ENCODE measurements around the gene TTLL3. TPM values are rescaled to one million over a fixed set of nuclear protein-coding genes. Genes with fewer than 3 reads are reported as not detected.

Gene TTLL3
- total RNA-seq, 2 donors from 2014 or later = 12.2 to 13.1 TPM

DNA sequence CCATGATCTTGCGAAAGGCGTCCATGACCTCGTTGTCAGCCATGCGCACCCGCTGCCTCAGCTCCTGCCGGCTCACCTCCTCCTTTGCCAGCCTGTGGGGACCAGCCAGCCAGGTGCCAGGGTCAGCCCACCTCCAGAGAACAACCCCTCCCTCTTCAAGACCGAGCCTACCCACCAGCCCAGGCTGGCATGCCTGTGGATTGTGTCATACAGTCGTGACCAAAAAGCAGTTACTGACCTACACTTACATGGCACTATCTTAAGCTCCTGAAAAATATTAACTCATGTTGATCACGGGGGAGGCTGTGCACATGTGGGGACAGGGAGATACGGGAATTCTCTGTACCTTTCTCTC, 29.6 kb upstream of the TTLL3 start:
- H3K4me1 ChIP-seq = no peaks in the 10 kb centered on the region
- no peak overlapping the region for H3K4me3 ChIP-seq
- no peak overlapping the region for H3K27ac ChIP-seq
- H3K9me3 ChIP-seq = no peaks in the 10 kb centered on the region
- no peak for DNase-seq (ENCODE audit: low spot score)
- peaks cover 43% of the 10 kb centered on the region for H3K36me3 ChIP-seq
- TF ChIP-seq, protein P1, sequence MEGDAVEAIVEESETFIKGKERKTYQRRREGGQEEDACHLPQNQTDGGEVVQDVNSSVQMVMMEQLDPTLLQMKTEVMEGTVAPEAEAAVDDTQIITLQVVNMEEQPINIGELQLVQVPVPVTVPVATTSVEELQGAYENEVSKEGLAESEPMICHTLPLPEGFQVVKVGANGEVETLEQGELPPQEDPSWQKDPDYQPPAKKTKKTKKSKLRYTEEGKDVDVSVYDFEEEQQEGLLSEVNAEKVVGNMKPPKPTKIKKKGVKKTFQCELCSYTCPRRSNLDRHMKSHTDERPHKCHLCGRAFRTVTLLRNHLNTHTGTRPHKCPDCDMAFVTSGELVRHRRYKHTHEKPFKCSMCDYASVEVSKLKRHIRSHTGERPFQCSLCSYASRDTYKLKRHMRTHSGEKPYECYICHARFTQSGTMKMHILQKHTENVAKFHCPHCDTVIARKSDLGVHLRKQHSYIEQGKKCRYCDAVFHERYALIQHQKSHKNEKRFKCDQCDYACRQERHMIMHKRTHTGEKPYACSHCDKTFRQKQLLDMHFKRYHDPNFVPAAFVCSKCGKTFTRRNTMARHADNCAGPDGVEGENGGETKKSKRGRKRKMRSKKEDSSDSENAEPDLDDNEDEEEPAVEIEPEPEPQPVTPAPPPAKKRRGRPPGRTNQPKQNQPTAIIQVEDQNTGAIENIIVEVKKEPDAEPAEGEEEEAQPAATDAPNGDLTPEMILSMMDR (IDR thresholded peaks at IDR 0.05) = no peak
- H3K27me3 ChIP-seq = no peaks in the 10 kb centered on the region

DNA sequence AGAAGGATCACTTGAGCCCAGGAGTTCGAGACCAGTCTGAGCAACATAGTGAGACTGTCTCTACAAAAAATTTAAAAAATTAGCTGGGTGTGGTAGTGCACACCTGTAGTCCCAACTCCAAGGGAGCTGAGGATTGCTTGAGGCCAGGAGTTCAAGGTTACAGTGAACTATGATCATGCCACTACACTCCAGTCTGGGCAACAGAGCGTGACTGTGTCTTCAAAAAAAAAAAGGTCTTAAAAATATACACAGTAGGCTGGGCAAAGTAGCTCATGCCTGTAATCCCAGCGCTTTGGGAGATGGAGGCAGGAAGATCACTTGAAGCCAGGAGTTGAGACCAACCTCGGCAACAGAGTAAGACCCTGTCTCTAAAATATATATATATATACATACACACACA, 29.2 kb upstream of the TTLL3 start:
- H3K4me1 ChIP-seq = no peaks in the 10 kb centered on the region
- H3K9me3 ChIP-seq = no peaks in the 10 kb centered on the region
- no peak overlapping the region for H3K4me3 ChIP-seq
- H3K27me3 ChIP-seq = no peaks in the 10 kb centered on the region
- H3K36me3 ChIP-seq = peaks cover 48% of the 10 kb centered on the region
- no peak overlapping the region for H3K27ac ChIP-seq
- TF ChIP-seq, protein P1 (IDR thresholded peaks at IDR 0.05) = no peak
- DNase-seq (ENCODE audit: low spot score) = no peak

DNA sequence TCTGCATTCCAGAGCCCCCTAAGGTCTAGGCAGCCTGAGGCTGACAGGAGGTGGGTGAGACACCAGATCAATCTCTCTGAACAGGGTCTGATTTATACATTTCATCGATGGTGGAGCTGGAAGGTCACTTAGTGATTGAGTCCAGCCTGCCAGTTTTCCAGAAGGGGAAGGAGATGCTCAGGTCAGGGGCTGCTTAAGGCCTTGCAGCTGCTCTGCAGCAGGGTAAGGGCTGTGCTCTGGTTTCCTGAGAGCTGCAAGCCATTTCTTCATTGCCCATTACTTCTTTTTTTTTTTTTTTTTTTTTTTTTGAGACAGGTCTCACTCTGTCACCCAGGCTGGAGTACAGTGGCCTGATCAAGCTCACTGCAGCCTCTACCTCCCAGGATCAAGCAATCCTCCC, 28.5 kb upstream of the TTLL3 start:
- H3K27ac ChIP-seq = no peak overlapping the region
- H3K36me3 ChIP-seq = peaks cover 54% of the 10 kb centered on the region
- no peaks in the 10 kb centered on the region for H3K4me1 ChIP-seq
- no peak for DNase-seq (ENCODE audit: low spot score)
- H3K27me3 ChIP-seq = no peaks in the 10 kb centered on the region
- H3K4me3 ChIP-seq = no peak overlapping the region
- H3K9me3 ChIP-seq = no peaks in the 10 kb centered on the region
- TF ChIP-seq, protein P1 (IDR thresholded peaks at IDR 0.05) = no peak

DNA sequence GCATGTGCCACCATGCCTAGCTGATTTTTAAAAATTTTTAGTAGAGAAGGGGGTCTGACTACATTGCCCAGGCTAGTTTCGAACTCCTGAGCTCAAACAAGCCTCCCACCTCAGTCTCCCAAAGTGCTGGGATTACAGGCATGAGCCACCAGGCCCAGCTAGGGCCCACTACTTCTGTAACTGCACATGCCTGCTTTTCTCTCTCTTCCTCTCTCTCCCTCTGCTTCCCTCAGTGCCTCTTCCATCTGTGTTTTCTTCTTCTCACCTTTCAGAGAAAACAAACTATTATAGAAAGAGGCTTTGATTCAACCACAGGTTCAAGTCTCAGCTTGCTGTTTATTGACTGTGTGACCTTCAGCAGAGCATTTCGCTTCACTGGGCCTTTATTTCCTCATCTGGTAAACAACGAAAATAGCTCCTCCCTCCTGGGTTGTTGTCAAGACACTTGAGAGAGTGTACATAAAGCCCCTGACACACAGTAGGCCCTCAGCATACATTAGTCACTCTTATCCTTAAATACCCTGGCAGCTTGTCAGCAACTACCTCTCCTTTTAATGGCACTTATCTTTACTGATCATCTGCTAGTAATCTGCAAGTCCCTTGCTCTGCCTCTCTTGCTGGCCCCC, 28.0 kb upstream of the TTLL3 start:
- Histone ChIP-seq H3K4me1 (no peaks in the 10 kb centered on the region), H3K27me3 (no peaks in the 10 kb centered on the region), H3K36me3 (peaks cover 60% of the 10 kb centered on the region), H3K4me3 (no peak overlapping the region), H3K9me3 (no peaks in the 10 kb centered on the region), H3K27ac (no peak overlapping the region)
- DNase-seq (ENCODE audit: low spot score) = no peak
- TF ChIP-seq, protein P1 (IDR thresholded peaks at IDR 0.05) = no peak

DNA sequence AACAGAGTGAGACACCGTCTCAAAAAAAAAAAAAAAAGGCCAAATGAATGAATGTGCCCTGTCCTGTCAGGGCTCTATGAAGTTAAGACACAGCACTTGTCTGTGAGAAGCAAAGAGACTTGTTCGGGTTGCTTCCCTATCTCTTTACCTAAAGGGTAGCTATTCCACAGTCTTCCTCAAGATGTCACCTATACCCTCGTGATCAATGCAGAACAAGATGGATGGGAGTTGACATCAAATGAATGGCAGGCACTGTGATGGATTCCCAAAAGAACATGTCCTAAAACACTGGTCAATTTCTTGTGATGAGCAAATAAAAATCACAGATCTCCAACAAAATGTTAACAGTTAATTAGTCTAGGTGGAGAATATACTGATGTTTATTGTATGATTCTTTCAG, 27.3 kb upstream of the TTLL3 start:
- Histone ChIP-seq H3K36me3 (peaks cover 65% of the 10 kb centered on the region), H3K27me3 (no peaks in the 10 kb centered on the region), H3K4me3 (no peak overlapping the region), H3K27ac (no peak overlapping the region), H3K9me3 (no peaks in the 10 kb centered on the region), H3K4me1 (no peaks in the 10 kb centered on the region)
- no peak for DNase-seq (ENCODE audit: low spot score)
- TF ChIP-seq, protein P1 (IDR thresholded peaks at IDR 0.05) = no peak

DNA sequence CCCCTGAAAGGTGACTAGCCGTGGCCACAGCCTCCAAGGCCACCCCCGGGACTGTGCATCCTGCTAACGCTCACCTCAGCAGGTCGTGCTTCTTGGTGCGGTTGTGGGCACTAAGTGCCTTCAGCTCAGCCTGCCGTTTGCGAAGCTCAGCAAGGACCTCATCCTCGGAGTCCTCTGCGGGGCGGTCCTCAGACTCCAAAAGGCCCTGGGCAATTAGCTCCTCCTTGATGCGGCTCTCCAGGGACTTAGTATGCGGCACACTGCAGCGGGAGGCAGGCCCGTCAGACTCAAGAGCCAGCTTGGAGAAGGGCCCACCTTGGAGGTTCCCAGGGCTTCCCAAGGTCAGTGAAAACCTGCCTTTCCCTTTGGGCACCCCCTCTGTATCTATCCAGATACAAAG, 26.1 kb upstream of the TTLL3 start:
- peaks cover 70% of the 10 kb centered on the region for H3K36me3 ChIP-seq
- no peaks in the 10 kb centered on the region for H3K4me1 ChIP-seq
- H3K9me3 ChIP-seq = no peaks in the 10 kb centered on the region
- H3K27me3 ChIP-seq = no peaks in the 10 kb centered on the region
- no peak overlapping the region for H3K27ac ChIP-seq
- H3K4me3 ChIP-seq = no peak overlapping the region
- DNase-seq (ENCODE audit: low spot score) = no peak
- TF ChIP-seq, protein P1 (IDR thresholded peaks at IDR 0.05) = no peak
